ENCODE results near the gene STAM2.
"Not testable (repeated sequence)": the region's sequence is repeated elsewhere in the genome, so short reads cannot be mapped to it uniquely, and the experiment has no call there.

STAM2 gene

GRCh38 chr2:152106464-152106863 is 69.1 kb downstream of the STAM2 start:
- DNase-seq (ENCODE audit: low spot score) = no peak

DNA sequence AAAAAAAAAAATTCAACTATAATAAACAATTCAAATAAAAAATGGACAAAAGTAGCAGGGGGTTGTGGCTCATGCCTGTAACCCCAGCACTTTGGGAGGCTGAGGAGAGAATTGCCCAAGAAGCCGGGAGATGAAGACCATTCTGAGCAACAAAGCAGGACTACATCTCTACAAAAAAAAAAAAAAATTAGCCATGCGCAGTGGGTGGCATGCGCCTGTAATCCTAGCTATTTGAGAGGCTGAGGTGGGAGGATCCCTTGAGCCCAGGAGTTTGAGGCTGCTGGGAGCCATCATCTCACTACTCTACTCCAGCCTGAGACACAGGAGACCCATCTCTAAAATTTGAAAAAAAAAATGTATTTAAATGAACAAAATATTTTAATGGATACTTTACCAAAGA is 72.3 kb downstream of the STAM2 start:
- no peak for DNase-seq (ENCODE audit: low spot score)

- no peak for DNase-seq (ENCODE audit: low spot score)
Observed at GRCh38 chr2:152100961-152101360, 74.6 kb downstream of the STAM2 start.

DNA sequence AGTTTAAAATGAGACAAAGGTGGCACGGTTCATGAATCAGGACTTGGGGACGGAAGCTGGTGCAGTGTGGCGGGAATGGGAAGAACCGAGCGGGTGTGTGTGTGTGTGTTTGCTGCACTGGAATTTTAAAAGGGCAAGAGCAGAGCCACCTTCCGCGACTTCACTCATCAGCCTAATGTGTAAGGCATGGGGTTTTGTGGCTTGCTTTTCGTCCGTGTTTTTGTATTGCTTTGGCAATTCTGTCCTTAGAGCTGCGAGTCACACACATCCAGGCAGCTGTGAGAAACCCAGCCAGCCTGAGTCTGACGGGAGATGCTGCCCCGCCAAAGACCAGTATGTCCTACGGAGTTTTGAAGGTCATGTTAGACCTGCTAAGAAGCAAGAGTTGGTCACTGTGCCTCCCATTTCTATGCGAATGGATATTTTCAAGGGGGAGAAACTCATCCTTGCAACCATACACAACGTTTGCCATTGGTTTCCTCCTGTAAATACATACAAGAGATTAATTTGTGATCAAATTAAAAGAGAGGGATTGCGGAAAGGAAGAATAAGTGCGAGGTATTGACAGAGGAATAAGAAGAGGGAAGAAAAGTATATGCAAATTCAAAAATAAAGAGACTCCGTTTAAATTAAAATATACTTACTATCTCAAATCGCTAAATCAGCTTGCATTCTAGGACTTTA is 76.1 kb downstream of the STAM2 start:
- DNase-seq (ENCODE audit: low spot score) = peak; percentile 35

DNA sequence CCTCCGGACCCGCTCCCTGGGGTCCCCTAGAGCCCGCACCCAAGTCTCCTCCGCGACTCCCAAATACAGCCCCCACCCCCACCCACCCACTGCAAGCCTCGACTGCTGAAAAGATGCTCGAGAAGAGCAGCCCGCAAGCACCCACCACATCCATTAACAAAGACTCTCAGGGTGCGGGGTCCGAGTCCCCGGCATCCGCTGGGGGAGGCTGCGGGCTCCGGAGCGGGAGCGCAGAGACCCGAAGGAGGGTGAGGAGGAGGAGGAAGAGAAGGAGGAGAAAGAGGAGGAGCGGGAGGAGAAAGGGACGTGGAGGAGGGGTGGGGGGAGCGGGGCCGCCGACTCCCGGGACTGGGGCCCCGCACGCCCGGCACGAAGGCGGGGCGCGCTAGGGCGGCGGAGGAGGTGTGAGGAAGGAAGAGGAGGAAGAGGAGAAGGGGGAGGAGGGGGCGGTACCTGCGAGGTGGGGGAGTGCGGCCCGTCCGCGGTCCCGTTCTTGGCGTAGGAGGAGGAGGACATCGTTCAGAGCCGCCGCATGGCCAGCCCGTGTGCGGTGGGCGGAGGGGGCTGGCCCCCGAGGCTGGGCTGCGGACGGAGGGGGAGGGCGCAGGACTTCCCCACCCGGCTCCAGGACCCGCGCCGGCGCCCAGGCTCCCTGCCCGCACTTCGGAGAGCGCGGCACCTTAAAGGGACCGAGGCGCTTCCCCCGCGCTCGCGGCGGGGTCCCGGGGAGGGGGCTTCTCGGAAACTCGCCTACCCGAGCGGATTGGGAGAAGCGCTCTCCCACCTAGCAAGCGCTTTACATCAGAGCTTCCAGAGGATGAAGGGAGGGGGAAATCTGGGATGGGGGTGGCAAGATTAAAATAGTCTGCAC is 76.8 kb downstream of the STAM2 start, which contains the start of gene CACNB4:
Gene CACNB4, minus strand, starts transcription at position 549 of the 871 bp plus-strand sequence.
- DNase-seq (ENCODE audit: low spot score) = peak; percentile 42

- peak; percentile 59 for DNase-seq (ENCODE audit: low spot score)
Observed at GRCh38 chr2:152097801-152098495, 77.6 kb downstream of the STAM2 start.

DNA sequence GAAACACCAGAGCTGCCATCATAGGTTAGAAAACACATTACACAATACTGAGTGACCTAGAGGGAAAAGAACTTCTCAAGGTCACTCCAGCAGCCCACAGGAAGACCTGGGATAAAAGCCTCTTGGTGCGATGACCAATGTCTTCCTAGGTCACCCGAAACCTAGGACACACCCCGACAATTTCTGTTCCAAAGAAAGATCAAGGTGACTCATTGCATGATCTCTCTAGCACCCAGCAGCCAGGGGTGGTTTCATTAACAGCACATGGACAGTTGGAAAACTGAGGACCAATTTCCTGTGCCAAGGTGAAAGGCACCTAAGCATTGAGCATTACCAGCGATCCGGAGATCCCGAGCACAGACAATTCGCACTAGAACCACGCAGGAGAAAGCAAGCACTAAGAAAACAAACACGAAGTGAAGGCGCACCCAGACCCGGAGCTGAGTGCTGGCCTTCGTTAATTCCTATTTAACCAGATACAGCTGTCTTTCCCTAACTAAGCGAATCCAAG is 78.2 kb downstream of the STAM2 start:
- DNase-seq (ENCODE audit: low spot score) = peak; percentile 42

- no peak for DNase-seq (ENCODE audit: low spot score)
Observed at GRCh38 chr2:152095146-152095545, 80.4 kb downstream of the STAM2 start.

- DNase-seq (ENCODE audit: low spot score) = no peak
Observed at GRCh38 chr2:152094014-152094413, 81.5 kb downstream of the STAM2 start.

- DNase-seq (ENCODE audit: low spot score) = no peak
Observed at GRCh38 chr2:152093464-152093863, 82.1 kb downstream of the STAM2 start.

GRCh38 chr2:152092095-152092494 is 83.5 kb downstream of the STAM2 start:
- DNase-seq (ENCODE audit: low spot score) = no peak

- not testable (repeated sequence) for DNase-seq (ENCODE audit: low spot score)
Observed at GRCh38 chr2:152090726-152091125, 84.8 kb downstream of the STAM2 start.

DNA sequence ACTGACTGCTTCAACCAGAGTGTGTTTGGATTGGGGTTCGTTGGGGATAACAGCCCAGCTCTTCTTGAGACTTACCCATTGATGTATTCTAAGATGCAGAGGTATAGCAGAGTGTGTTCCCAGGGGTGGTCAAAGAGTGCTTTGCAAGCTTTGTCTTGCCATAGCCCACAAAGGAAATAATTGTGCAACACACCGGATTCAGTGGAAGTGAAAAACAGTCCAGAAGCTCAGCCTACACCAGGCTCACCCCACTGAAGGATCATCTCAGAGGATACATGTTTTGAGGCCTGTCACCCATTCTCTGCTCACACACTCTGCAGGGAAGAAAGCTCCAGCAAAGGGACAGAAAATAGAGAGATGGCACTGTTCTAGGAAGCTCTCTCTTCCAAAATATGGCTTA is 86.3 kb downstream of the STAM2 start:
- no peak for DNase-seq (ENCODE audit: low spot score)

- DNase-seq (ENCODE audit: low spot score) = no peak
Observed at GRCh38 chr2:152088006-152088405, 87.6 kb downstream of the STAM2 start.

GRCh38 chr2:152086231-152086630 is 89.3 kb downstream of the STAM2 start:
- no peak for DNase-seq (ENCODE audit: low spot score)

- no peak for DNase-seq (ENCODE audit: low spot score)
Observed at GRCh38 chr2:152084076-152084475, 91.5 kb downstream of the STAM2 start.

DNA sequence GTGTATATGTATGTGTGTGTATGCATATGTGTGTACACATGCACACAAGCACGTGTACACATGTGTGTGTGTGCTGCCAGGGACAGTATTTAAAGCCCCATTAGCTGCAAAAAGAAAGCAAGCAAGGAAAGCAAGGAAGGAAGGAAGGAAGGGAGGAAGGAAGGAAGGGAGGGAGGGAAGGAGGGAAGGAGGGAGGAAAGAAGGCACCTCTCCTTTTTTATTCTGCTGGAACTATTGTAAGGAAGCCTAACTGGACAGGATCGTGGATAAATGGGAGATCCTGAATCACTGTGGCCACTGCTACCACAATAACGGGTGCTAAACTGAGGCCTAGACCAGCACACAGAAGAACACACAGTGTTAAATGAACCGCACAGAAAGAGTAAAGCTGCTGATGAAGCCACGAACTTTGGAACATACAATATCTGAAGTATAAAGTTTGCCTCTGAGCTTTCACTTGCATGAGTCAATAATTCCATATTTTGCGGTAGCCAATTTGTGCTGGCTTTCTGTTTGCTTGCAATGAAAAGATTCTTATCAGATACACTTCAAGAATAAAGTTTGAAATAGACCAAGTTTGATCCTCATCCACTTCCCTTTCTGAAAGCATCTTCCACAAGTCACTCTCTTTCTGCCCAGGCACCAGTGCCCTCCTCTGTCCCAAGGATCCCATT is 92.2 kb downstream of the STAM2 start:
- no peak for DNase-seq (ENCODE audit: low spot score)

DNA sequence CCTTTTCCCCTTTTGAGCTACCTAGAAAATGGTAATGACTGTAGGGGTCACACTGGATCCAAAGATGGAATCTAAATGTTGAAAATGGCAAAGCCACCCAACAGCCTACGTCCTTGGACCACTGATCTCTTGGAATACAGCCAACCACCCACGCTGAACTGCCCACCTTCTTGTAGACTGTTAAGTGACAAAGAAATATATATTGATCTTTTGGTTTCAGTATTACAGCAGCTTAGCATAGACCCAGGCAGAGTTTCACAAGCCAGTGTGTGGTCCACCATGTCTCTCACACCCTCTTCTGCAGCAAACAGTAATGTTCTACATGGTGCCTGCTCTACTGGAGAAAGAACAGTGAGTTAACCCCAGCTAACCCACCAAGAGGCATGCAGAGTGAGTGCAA is 96.9 kb downstream of the STAM2 start:
- DNase-seq (ENCODE audit: low spot score) = no peak

DNA sequence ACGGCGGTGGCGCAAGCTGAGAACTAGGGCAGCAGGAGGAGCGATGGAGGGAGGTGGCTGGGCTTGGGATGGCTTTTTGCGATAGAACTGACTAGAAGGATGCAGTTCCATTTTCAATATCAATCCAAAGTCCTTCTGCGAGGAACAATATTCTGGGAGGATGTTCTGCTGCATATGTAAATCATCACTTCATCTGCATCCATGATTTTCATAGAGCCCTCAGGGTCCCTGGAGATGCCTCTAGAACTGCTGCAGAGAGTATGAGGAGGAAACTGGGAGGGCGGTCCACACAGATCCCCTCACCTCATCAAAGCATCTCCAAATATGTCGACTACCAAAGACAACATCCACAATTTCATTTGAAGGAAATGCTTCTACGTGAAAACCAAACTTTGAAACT is 97.5 kb downstream of the STAM2 start:
- DNase-seq (ENCODE audit: low spot score) = no peak

DNA sequence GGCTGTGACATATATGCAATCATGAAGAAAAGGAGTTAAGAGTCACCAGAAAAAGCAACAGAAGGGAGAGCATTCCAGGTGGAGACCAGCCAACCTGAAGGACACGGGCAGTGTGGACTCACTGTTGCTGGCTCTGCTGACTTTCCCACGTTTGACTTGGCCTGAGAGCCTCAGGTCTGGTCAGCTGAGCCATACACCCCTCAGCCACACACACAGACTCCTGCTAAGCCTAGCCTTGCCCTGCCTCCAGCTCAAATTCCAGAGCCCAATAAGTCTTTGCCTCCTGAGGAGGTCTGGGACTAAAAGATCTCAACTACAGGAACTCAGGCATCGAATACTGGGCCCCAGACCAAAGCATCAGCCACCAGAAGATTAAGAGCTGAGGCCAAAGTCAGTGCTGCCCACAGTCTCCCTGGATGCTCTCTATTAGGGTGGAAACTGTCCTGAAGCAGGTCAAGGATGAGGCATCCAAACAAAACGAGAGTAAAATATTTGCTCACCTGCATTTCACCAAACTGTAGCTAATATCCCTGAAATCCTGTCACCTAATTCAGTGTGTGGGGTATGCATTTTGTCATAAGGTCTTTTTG is 100.0 kb downstream of the STAM2 start:
- DNase-seq (ENCODE audit: low spot score) = no peak

DNA sequence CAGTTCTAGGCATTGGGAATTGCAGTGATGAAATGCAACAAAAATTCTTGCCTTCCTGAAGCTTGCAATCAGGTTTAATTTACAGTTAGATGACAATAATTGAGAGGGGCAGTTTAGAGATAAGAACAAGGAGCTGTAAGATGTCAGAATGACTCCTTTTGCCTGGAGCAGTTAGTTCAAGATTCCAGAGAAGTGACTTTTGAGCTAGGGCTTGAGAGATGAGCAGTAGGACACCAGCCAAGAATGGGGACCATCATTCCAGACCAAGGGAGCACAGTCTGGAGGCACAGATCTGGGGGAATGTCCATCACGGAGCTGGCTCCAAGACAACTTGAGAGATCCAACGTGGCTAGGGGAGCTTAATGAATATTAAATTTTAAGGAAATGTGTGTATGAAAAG is 103.6 kb downstream of the STAM2 start:
- no peak for DNase-seq (ENCODE audit: low spot score)

GRCh38 chr2:152071518-152071917 is 104.0 kb downstream of the STAM2 start:
- no peak for DNase-seq (ENCODE audit: low spot score)
